H9 (cell line): ENCODE data around the gene POU2F1. TPM values are rescaled to one million over a fixed set of nuclear protein-coding genes. Genes with fewer than 3 reads are reported as not detected.

Experiments used
- DNase-seq: peaks from one replicate; pipeline ENCODE4 v3.0.0-alpha.2; 2017
- H2AFZ ChIP-seq: one replicate; pipeline ENCODE4 v1.6.1; 2013; ENCODE audit warnings: mild to moderate bottlenecking, low read length, control low read depth, moderate library complexity
- H2AK5ac ChIP-seq: 2 replicates; pipeline ENCODE4 v1.6.1; 2013; ENCODE audit warnings: low read length, control low read depth, mixed read lengths; ENCODE audit not compliant: insufficient read length
- H2BK120ac ChIP-seq: one replicate; pipeline ENCODE4 v1.6.1; 2013; ENCODE audit warnings: low read depth, mild to moderate bottlenecking, low read length, control low read depth, inconsistent platforms; ENCODE audit not compliant: poor library complexity, severe bottlenecking
- H2BK12ac ChIP-seq: 2 replicates; pipeline ENCODE4 v1.6.1; 2013; ENCODE audit warnings: low read length, control low read depth, mixed read lengths, low read depth; ENCODE audit not compliant: insufficient read length
- H2BK15ac ChIP-seq: 2 replicates; pipeline ENCODE4 v1.6.1; 2013; ENCODE audit warnings: low read depth, low read length, control low read depth
- H2BK20ac ChIP-seq: one replicate; pipeline ENCODE4 v1.6.1; 2013; ENCODE audit warnings: low read depth, mild to moderate bottlenecking, low read length, control low read depth, inconsistent platforms; ENCODE audit not compliant: poor library complexity, severe bottlenecking
- H2BK5ac ChIP-seq: 2 replicates; pipeline ENCODE4 v1.6.1; 2013; ENCODE audit warnings: low read length, control low read depth, mixed read lengths; ENCODE audit not compliant: insufficient read length
- H3K14ac ChIP-seq: 2 replicates; pipeline ENCODE4 v1.6.1; 2013; ENCODE audit warnings: low read length, control low read depth; ENCODE audit not compliant: insufficient read depth
- H3K18ac ChIP-seq: 2 replicates; pipeline ENCODE4 v1.6.1; 2013; ENCODE audit warnings: low read depth, mild to moderate bottlenecking, mixed read lengths, low read length, control low read depth; ENCODE audit not compliant: insufficient read length
- H3K23ac ChIP-seq: 2 replicates; pipeline ENCODE4 v1.6.1; 2013; ENCODE audit warnings: low read length, control low read depth, mixed read lengths, low read depth; ENCODE audit not compliant: insufficient read length
- H3K23me2 ChIP-seq: 2 replicates; pipeline ENCODE4 v1.6.1; 2013; ENCODE audit warnings: low read depth, mild to moderate bottlenecking, mixed read lengths, low read length, control low read depth; ENCODE audit not compliant: insufficient read length, poor library complexity, severe bottlenecking
- H3K27ac ChIP-seq: 2 replicates; pipeline ENCODE4 v1.5.1; 2013; ENCODE audit warnings: low read length, control low read depth, mixed read lengths, low read depth; ENCODE audit not compliant: insufficient read length
- H3K27me3 ChIP-seq: 2 replicates; pipeline ENCODE4 v1.6.1; 2013; ENCODE audit warnings: low read length, control low read depth, inconsistent platforms; ENCODE audit not compliant: insufficient read depth
- H3K4ac ChIP-seq: 2 replicates; pipeline ENCODE4 v1.6.1; 2013; ENCODE audit warnings: low read depth, mild to moderate bottlenecking, control low read depth, inconsistent platforms, low read length, moderate library complexity
- H3K4me1 ChIP-seq: 2 replicates; pipeline ENCODE4 v1.6.1; 2013; ENCODE audit warnings: low read length, control low read depth, inconsistent platforms; ENCODE audit not compliant: insufficient read depth
- H3K4me2 ChIP-seq: 2 replicates; pipeline ENCODE4 v1.6.1; 2013; ENCODE audit warnings: low read length, control low read depth, mixed read lengths; ENCODE audit not compliant: insufficient read length, insufficient read depth
- H3K56ac ChIP-seq: 2 replicates; pipeline ENCODE4 v1.6.1; 2013; ENCODE audit warnings: low read depth, mild to moderate bottlenecking, mixed read lengths, low read length, control low read depth; ENCODE audit not compliant: insufficient read length
- H3K79me1 ChIP-seq: 2 replicates; pipeline ENCODE4 v1.6.1; 2013; ENCODE audit warnings: low read depth, mild to moderate bottlenecking, moderate library complexity, low read length, control low read depth, inconsistent platforms; ENCODE audit not compliant: insufficient read depth, poor library complexity, severe bottlenecking
- H3K79me2 ChIP-seq: 2 replicates; pipeline ENCODE4 v1.6.1; 2013; ENCODE audit warnings: low read length, control low read depth, inconsistent platforms; ENCODE audit not compliant: insufficient read depth
- H3K9ac ChIP-seq: 2 replicates; pipeline ENCODE4 v1.6.1; 2013; ENCODE audit warnings: low read length, control low read depth, mixed read lengths; ENCODE audit not compliant: insufficient read length; ENCODE audit errors: extremely low read depth
- H3K9me3 ChIP-seq: one replicate; pipeline ENCODE4 v1.6.1; 2013; ENCODE audit warnings: low read depth, low read length, inconsistent platforms; ENCODE audit not compliant: control insufficient read depth
- H3T11ph ChIP-seq: one replicate; pipeline ENCODE4 v1.6.1; 2013; ENCODE audit warnings: mild to moderate bottlenecking, low read length, control low read depth, inconsistent platforms
- H4K20me1 ChIP-seq: one replicate; pipeline ENCODE4 v1.6.1; 2013; ENCODE audit not compliant: control insufficient read depth, insufficient read length, insufficient read depth
- H4K5ac ChIP-seq: 2 replicates; pipeline ENCODE4 v1.6.1; 2013; ENCODE audit warnings: low read depth, mild to moderate bottlenecking, mixed read lengths, low read length, control low read depth; ENCODE audit not compliant: insufficient read length
- H4K8ac ChIP-seq: replicated peaks from 2 replicates; pipeline ENCODE4 v1.6.1; 2013; ENCODE audit warnings: low read length, control low read depth, mixed read lengths, low read depth; ENCODE audit not compliant: insufficient read length
- H4K91ac ChIP-seq: 2 replicates; pipeline ENCODE4 v1.6.1; 2013; ENCODE audit warnings: low read depth, mild to moderate bottlenecking, moderate library complexity, mixed read lengths, low read length, control low read depth; ENCODE audit not compliant: insufficient read length
- H3K27ac Mint-ChIP-seq, 3 experiments: 2 replicates in 2 of 3; 3 replicates in 1 of 3; pipeline ENCODE4 v1.8.0; 2020 to 2021; ENCODE audit warnings: mixed read lengths in 3 of 3, mild to moderate bottlenecking in 1 of 3, moderate library complexity in 1 of 3
- H3K27me3 Mint-ChIP-seq: 2 replicates; pipeline ENCODE4 v1.8.0; 2021; ENCODE audit warnings: low read depth, mild to moderate bottlenecking, moderate library complexity, mixed read lengths
- H3K36me3 Mint-ChIP-seq, 3 experiments: 2 replicates in 2 of 3; 3 replicates in 1 of 3; pipeline ENCODE4 v1.8.0; 2020 to 2021; ENCODE audit warnings: low read depth in 3 of 3, mixed read lengths in 3 of 3; ENCODE audit not compliant: insufficient read depth in 1 of 3
- H3K4me1 Mint-ChIP-seq, 2 experiments: 2 replicates each; pipeline ENCODE4 v1.8.0; 2020; ENCODE audit warnings: mixed read lengths in 2 of 2
- H3K4me3 Mint-ChIP-seq, 2 experiments: 2 replicates in 1 of 2; 3 replicates in 1 of 2; pipeline ENCODE4 v1.8.0; 2020 to 2021; ENCODE audit warnings: mild to moderate bottlenecking in 2 of 2, mixed read lengths in 2 of 2, moderate library complexity in 1 of 2
- H3K9me3 Mint-ChIP-seq, 2 experiments: 2 replicates in 1 of 2; 3 replicates in 1 of 2; pipeline ENCODE4 v1.8.0; 2020; ENCODE audit warnings: mild to moderate bottlenecking in 2 of 2, mixed read lengths in 2 of 2, moderate library complexity in 1 of 2
- CTCF ChIP-seq: fragments of 200-600 bp; sonication (generic); conservative IDR thresholded peaks from 3 replicates; pipeline ENCODE4 v1.8.0; 2021; ENCODE audit warnings: antibody characterized with exemption, mild to moderate bottlenecking
- WGBS: extraction: QIAGEN DNeasy Blood & Tissue Kit; methylation state at CpG from one replicate; pipeline ENCODE4 v1.1.7; 2013; ENCODE audit warnings: missing lambda C conversion rate, low lambda C conversion rate, mixed read lengths; ENCODE audit not compliant: insufficient read length; ENCODE audit errors: extremely low coverage; 5-methylcytosine and 5-hydroxymethylcytosine counted together
- total RNA-seq: library from RNA; stranded (reverse); gene quantifications from 2 replicates; pipeline ENCODE4 v1.2.1, GENCODE V29; 2021

The POU2F1 gene
- total RNA-seq, 1 experiment from 2014 or later: 62.5 TPM

DNA sequence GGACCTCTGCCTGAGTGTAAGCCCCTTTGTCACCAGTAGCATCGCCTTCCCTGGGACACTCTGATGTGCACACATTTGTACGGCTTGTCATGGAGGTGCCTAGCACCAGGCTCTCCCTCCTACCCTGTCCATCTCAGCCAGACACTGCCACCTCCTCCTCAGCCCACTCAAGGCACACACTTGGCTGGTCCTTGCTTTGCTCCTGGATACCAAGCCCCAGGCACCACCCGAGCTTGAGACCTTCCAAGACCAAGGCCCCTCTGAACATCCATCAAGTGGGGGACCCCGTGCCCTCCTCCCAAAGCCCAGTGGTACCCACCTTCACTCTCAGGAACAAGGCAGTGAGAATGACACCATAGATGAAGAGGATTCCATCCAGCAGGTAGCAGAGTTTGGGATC is 219.7 kb downstream of the POU2F1 start:
- H4K8ac ChIP-seq: no peak overlapping the region
- no peak overlapping the region for H2BK5ac ChIP-seq
- H3K56ac ChIP-seq: no peak overlapping the region
- H2BK20ac ChIP-seq: no peak overlapping the region
- H3K27ac Mint-ChIP-seq: no peak overlapping the region
- no peak overlapping the region for H2AFZ ChIP-seq
- no peak overlapping the region for H3K27ac ChIP-seq
- H3K4ac ChIP-seq: no peak overlapping the region
- H2BK12ac ChIP-seq: no peak overlapping the region
- DNase-seq: no peak
- H3K23me2 ChIP-seq: peaks cover 6% of the 10 kb centered on the region
- H4K91ac ChIP-seq: no peak overlapping the region
- peaks cover 58% of the 10 kb centered on the region for H3K27me3 Mint-ChIP-seq
- H3K4me1 ChIP-seq: 0 out of 2 replicates have a peak, but pooled peaks cover 4% of the 10 kb centered on the region
- no peak overlapping the region for H3T11ph ChIP-seq
- H2AK5ac ChIP-seq: no peak overlapping the region
- no peaks in the 10 kb centered on the region for H3K79me1 ChIP-seq
- H4K5ac ChIP-seq: no peak overlapping the region
- H3K36me3 Mint-ChIP-seq: peaks cover 0 to 3% (median 0%) of the 10 kb centered on the region in 3 experiments; a peak in 3 of 7 replicates
- WGBS: no CpG with 5 or more reads among the region's 4 CpGs
- H3K18ac ChIP-seq: no peak overlapping the region
- H2BK120ac ChIP-seq: no peak overlapping the region
- H3K4me2 ChIP-seq: no peak overlapping the region
- H2BK15ac ChIP-seq: no peak overlapping the region
- H4K20me1 ChIP-seq: no peaks in the 10 kb centered on the region
- H3K79me2 ChIP-seq: no peaks in the 10 kb centered on the region
- no peak overlapping the region for H3K4me3 Mint-ChIP-seq
- H3K14ac ChIP-seq: no peak overlapping the region
- peaks cover 12 to 17% of the 10 kb centered on the region in 2 experiments for H3K4me1 Mint-ChIP-seq
- H3K9me3 ChIP-seq: no peaks in the 10 kb centered on the region
- H3K9me3 Mint-ChIP-seq: peaks cover 0 to 3% of the 10 kb centered on the region in 2 experiments; a peak in 2 of 5 replicates
- no peak overlapping the region for H3K9ac ChIP-seq
- peaks cover 10% of the 10 kb centered on the region; the same call in 1 of the 2 replicates for H3K27me3 ChIP-seq
- H3K23ac ChIP-seq: no peak overlapping the region
- TF ChIP-seq CTCF: no peak
